ENCODE measurements around the gene ZEB2. TPM values are rescaled to one million over a fixed set of nuclear protein-coding genes. Genes with fewer than 3 reads are reported as not detected.

The ZEB2 gene
- total RNA-seq, 2 donors from 2014 or later: 76.1 to 91.7 TPM

GRCh38 chr2:144514616-144515091 is 5.3 kb downstream of the ZEB2 start:
- no peaks in the 10 kb centered on the region for H3K9me3 ChIP-seq
- no peak for DNase-seq (ENCODE audit: low spot score)
- H3K4me1 ChIP-seq: peaks cover 0 to 38% of the 10 kb centered on the region in 2 donors
- H3K27me3 ChIP-seq: no peaks in the 10 kb centered on the region
- TF ChIP-seq CTCF (IDR thresholded peaks at IDR 0.05): no peak
- peaks cover 3% of the 10 kb centered on the region for H3K36me3 ChIP-seq
- peak overlapping the region; percentile 73 to 81 for H3K4me3 ChIP-seq
- H3K27ac ChIP-seq: peak overlapping the region; percentile 99

- no peak for DNase-seq (ENCODE audit: low spot score)
- peaks cover 3% of the 10 kb centered on the region for H3K36me3 ChIP-seq
- H3K27ac ChIP-seq: peak overlapping the region; percentile 99
- TF ChIP-seq CTCF (IDR thresholded peaks at IDR 0.05): no peak
- peaks cover 0 to 49% of the 10 kb centered on the region in 2 donors for H3K4me1 ChIP-seq
- H3K9me3 ChIP-seq: no peaks in the 10 kb centered on the region
- H3K4me3 ChIP-seq: peak overlapping the region; percentile 73 to 81
- H3K27me3 ChIP-seq: no peaks in the 10 kb centered on the region
Measured at GRCh38 chr2:144513388-144514101, 6.4 kb downstream of the ZEB2 start.

GRCh38 chr2:144512891-144513351 is 7.0 kb downstream of the ZEB2 start:
- peak overlapping the region; percentile 3 to 81 for H3K4me3 ChIP-seq
- H3K4me1 ChIP-seq: peaks cover 0 to 56% of the 10 kb centered on the region in 2 donors

GRCh38 chr2:144512470-144512869 is 7.4 kb downstream of the ZEB2 start:
- Histone ChIP-seq H3K27ac (peak overlapping the region; percentile 99), H3K36me3 (peaks cover 3% of the 10 kb centered on the region), H3K4me3 (peak overlapping the region in 1 of 2 donors; percentile 81), H3K27me3 (no peaks in the 10 kb centered on the region), H3K9me3 (no peaks in the 10 kb centered on the region), H3K4me1 (peaks cover 0 to 60% of the 10 kb centered on the region in 2 donors)
- TF ChIP-seq CTCF (IDR thresholded peaks at IDR 0.05): no peak
- DNase-seq (ENCODE audit: low spot score): no peak

More at GRCh38 chr2:144512891-144513351, 7.0 kb downstream of the ZEB2 start:
- Histone ChIP-seq H3K27me3 (no peaks in the 10 kb centered on the region), H3K36me3 (peaks cover 3% of the 10 kb centered on the region), H3K27ac (peak overlapping the region; percentile 99), H3K9me3 (no peaks in the 10 kb centered on the region)
- no peak for TF ChIP-seq CTCF (IDR thresholded peaks at IDR 0.05)
- DNase-seq (ENCODE audit: low spot score): no peak

GRCh38 chr2:144511937-144512336 is 8.0 kb downstream of the ZEB2 start:
- Histone ChIP-seq H3K36me3 (peaks cover 3% of the 10 kb centered on the region), H3K4me3 (peak overlapping the region in 1 of 2 donors; percentile 81), H3K27ac (peak overlapping the region; percentile 99), H3K4me1 (peaks cover 0 to 63% of the 10 kb centered on the region in 2 donors), H3K27me3 (no peaks in the 10 kb centered on the region), H3K9me3 (no peaks in the 10 kb centered on the region)
- no peak for TF ChIP-seq CTCF (IDR thresholded peaks at IDR 0.05)
- no peak for DNase-seq (ENCODE audit: low spot score)
